GM12873 (cell line): Measurements from ENCODE around the gene OSBPL9.

ENCODE experiments used
- TF ChIP-seq, protein P1 (sequence below): IDR thresholded peaks from 2 replicates; pipeline ENCODE4 v1.5.1; 2012; ENCODE audit warnings: low read depth, mild to moderate bottlenecking, moderate library complexity, low read length, control low read depth; ENCODE audit not compliant: insufficient read depth; ENCODE audit errors: missing control alignments

OSBPL9 gene

DNA sequence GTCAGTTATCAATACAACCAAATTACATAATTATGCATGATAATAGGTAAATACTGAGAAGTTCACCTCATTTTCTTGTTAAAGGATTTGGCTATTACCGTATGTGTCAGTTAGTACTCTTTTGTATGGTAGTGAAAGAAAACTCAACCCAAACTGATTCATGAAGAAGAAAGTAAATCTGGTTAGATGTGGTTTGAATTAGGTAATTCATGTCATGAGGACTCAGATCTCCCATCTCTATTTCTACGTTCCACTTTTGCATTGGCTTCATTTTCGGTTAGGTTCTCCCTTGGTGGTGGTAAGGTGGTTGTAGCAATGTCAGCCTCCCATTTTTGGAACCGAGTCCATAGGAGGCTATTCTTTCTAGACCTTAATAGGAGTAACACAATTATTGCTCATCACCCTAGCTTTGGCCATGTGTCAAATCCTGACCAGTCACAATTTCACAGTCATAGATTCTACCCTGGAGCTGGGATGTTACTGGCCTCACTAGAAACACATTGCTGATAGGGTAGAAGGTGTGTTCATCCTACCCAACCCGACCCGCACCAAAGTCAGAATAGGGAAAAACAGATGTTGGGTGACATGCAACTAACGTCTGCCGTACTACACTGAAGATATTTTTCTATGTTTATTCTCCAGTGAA lies 97.6 kb downstream of the OSBPL9 start:
- TF ChIP-seq, protein P1, sequence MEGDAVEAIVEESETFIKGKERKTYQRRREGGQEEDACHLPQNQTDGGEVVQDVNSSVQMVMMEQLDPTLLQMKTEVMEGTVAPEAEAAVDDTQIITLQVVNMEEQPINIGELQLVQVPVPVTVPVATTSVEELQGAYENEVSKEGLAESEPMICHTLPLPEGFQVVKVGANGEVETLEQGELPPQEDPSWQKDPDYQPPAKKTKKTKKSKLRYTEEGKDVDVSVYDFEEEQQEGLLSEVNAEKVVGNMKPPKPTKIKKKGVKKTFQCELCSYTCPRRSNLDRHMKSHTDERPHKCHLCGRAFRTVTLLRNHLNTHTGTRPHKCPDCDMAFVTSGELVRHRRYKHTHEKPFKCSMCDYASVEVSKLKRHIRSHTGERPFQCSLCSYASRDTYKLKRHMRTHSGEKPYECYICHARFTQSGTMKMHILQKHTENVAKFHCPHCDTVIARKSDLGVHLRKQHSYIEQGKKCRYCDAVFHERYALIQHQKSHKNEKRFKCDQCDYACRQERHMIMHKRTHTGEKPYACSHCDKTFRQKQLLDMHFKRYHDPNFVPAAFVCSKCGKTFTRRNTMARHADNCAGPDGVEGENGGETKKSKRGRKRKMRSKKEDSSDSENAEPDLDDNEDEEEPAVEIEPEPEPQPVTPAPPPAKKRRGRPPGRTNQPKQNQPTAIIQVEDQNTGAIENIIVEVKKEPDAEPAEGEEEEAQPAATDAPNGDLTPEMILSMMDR, result no peak

DNA sequence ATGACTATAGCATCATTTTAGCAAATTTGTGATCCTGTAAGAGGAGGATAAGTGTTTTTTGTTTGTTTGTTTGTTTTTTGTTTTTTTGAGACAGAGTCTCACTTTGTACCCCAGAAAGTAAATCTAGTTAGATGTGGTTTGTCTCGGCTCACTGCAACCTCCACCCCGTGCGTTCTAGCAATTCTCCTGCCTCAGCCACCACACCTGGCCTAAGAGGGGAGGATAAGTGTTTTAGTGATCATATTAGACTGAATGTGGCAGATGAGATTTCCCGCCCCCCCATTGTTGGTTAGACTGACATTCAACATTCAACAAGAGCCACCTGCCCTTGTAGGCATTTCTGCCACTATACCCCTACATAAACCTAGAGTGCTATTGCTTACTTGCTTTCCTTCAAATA lies 98.5 kb downstream of the OSBPL9 start:
- TF ChIP-seq, protein P1, result no peak

- TF ChIP-seq, protein P1, result no peak
Measured at GRCh38 chr1:51716746-51717145, 99.9 kb downstream of the OSBPL9 start.

- TF ChIP-seq, protein P1, result no peak
Measured at GRCh38 chr1:51717842-51718241, 101.0 kb downstream of the OSBPL9 start.

GRCh38 chr1:51719146-51719545 lies 102.3 kb downstream of the OSBPL9 start:
- TF ChIP-seq, protein P1, result no peak

GRCh38 chr1:51724797-51725196 lies 107.9 kb downstream of the OSBPL9 start:
- TF ChIP-seq, protein P1, result no peak

DNA sequence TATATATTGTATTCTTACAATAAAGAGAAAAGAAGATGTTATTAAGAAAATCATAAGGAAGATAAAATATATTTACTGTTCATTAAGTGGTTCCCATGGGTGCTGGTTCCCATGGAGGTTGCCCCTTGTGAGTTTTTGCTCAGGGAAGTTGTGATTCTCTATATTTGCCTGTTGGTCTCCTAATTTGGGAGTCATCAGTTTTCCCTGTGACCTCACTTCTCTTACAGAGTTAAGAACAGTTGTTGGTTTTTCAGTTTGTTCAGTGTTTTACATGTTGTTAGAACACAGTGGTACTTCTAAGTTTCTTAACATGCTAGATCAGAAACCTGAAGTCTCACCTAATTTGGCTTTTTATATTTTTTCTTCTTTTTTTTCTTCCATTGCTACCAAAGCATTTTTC lies 109.2 kb downstream of the OSBPL9 start:
- TF ChIP-seq, protein P1, result no peak
